ENCODE data around the gene HMGCL.

GRCh38 chr1:23814016-23814415, 11.2 kb downstream of the HMGCL start:
- TF ChIP-seq CTCF (IDR thresholded peaks at IDR 0.05) (no peak), ZFX (IDR thresholded peaks at IDR 0.05; ENCODE audit: borderline replicate concordance) (no peak)
